Cardiac ventricle fibroblast (primary cell): Measurements from ENCODE around the gene PRR19. TPM values are rescaled to one million over a fixed set of nuclear protein-coding genes. Genes with fewer than 3 reads are reported as not detected.

ENCODE experiments used
- total RNA-seq: library from RNA; depleted of rRNA; stranded (reverse); fragments of >200 nt; gene quantifications from 2 replicates; pipeline ENCODE4 v1.2.3, GENCODE V29; 2015

Gene PRR19
- total RNA-seq: not detected in 2 replicates

GRCh38 chr19:42301646-42302203, at the start of gene PRR19:
Gene PRR19, plus strand, starts transcription at chr19:42302132. Its CDS starts 7,453 bp downstream, at chr19:42309585.

GRCh38 chr19:42254850-42255765, 46.8 kb upstream of the PRR19 start, which contains the start of gene ERF:
Gene ERF, minus strand, starts transcription at chr19:42255128. Its CDS starts 129 bp downstream, at chr19:42254999.

GRCh38 chr19:42268704-42269477, 33.0 kb upstream of the PRR19 start, which contains the start of gene CIC:
Gene CIC, plus strand, starts transcription at chr19:42269252. Its CDS starts 2,532 bp downstream, at chr19:42271784.

GRCh38 chr19:42313096-42313839, 11.3 kb downstream of the PRR19 start, which contains the start of gene TMEM145:
Gene TMEM145, plus strand, starts transcription at chr19:42313309. Its CDS starts 68 bp downstream, at chr19:42313377.

GRCh38 chr19:42325308-42325895, 23.5 kb downstream of the PRR19 start, which contains the start of gene MEGF8:
Gene MEGF8, plus strand, starts transcription at chr19:42325635. Its CDS starts 609 bp downstream, at chr19:42326244.

Other genes starting within 250 kb of the PRR19 start
- gene GRIK5, start 231.9 kb upstream of the PRR19 start, total RNA-seq: not detected in 2 replicates
- gene ZNF574, start 226.0 kb upstream of the PRR19 start, total RNA-seq: 14.9 and 15.5 TPM in 2 replicates
- gene POU2F2, start 169.7 kb upstream of the PRR19 start, total RNA-seq: not detected in 2 replicates
- gene DEDD2, start 84.5 kb upstream of the PRR19 start, total RNA-seq: 19.1 and 19.3 TPM in 2 replicates
- gene ZNF526, start 81.8 kb upstream of the PRR19 start, total RNA-seq: 5.5 and 6.6 TPM in 2 replicates
- gene GSK3A, start 59.5 kb upstream of the PRR19 start, total RNA-seq: 17.0 and 17.4 TPM in 2 replicates
- gene ERF, start 47.0 kb upstream of the PRR19 start, total RNA-seq: 31.5 and 33.5 TPM in 2 replicates
- gene CIC, start 32.9 kb upstream of the PRR19 start, total RNA-seq: 49.5 and 58.0 TPM in 2 replicates
- 12.2 and 18.7 TPM in 2 replicates for gene PAFAH1B3, start 492 bp downstream of the PRR19 start, total RNA-seq
- not detected in 2 replicates for gene TMEM145, start 11.2 kb downstream of the PRR19 start, total RNA-seq
- 29.7 and 33.9 TPM in 2 replicates for gene MEGF8, start 23.5 kb downstream of the PRR19 start, total RNA-seq
- gene CNFN, start 88.2 kb downstream of the PRR19 start, total RNA-seq: not detected in 2 replicates
- 3.8 and 3.9 TPM in 2 replicates for gene LIPE, start 125.3 kb downstream of the PRR19 start, total RNA-seq
- gene CXCL17, start 140.8 kb downstream of the PRR19 start, total RNA-seq: not detected in 2 replicates
- gene CEACAM1, start 226.3 kb downstream of the PRR19 start, total RNA-seq: not detected in 2 replicates